GM12864 (cell line): ENCODE results near the gene CAVIN2.

Source experiments
- DNase-seq: peaks from one replicate; pipeline ENCODE4 v3.0.0-alpha.2; 2011; ENCODE audit warnings: low read depth
- H3K4me3 ChIP-seq: 2 replicates; pipeline ENCODE4 v1.5.1; 2011; ENCODE audit warnings: mild to moderate bottlenecking, low read depth, low read length, control low read depth
- CTCF ChIP-seq: IDR thresholded peaks from 2 replicates; pipeline ENCODE4 v1.5.1; 2011; ENCODE audit warnings: low read depth, mild to moderate bottlenecking, moderate library complexity, low read length, control low read depth, inconsistent platforms; ENCODE audit errors: missing control alignments

CAVIN2 gene

GRCh38 chr2:191877875-191878274 is 31.0 kb upstream of the CAVIN2 start:
- no peak for TF ChIP-seq CTCF
- DNase-seq, result no peak
- H3K4me3 ChIP-seq, result no peak overlapping the region

- TF ChIP-seq CTCF, result no peak
- DNase-seq, result no peak
Observed at GRCh38 chr2:191875859-191876258, 29.0 kb upstream of the CAVIN2 start.

GRCh38 chr2:191870744-191871143 is 23.9 kb upstream of the CAVIN2 start:
- H3K4me3 ChIP-seq, result no peak overlapping the region
- TF ChIP-seq CTCF, result peak; percentile 24
- no peak for DNase-seq

More at GRCh38 chr2:191875859-191876258, 29.0 kb upstream of the CAVIN2 start:
- H3K4me3 ChIP-seq, result no peak overlapping the region

- TF ChIP-seq CTCF, result no peak
- no peak for DNase-seq
- H3K4me3 ChIP-seq, result no peak overlapping the region
Observed at GRCh38 chr2:191869781-191870180, 22.9 kb upstream of the CAVIN2 start.

- H3K4me3 ChIP-seq, result no peak overlapping the region
- peak; percentile 60 for TF ChIP-seq CTCF
- no peak for DNase-seq
Observed at GRCh38 chr2:191869178-191869577, 22.3 kb upstream of the CAVIN2 start.

GRCh38 chr2:191867507-191867847 is 20.6 kb upstream of the CAVIN2 start:
- DNase-seq, result no peak
- no peak overlapping the region for H3K4me3 ChIP-seq
- TF ChIP-seq CTCF, result no peak

GRCh38 chr2:191866675-191867506 is 20.0 kb upstream of the CAVIN2 start:
- no peak for TF ChIP-seq CTCF
- no peak overlapping the region for H3K4me3 ChIP-seq
- no peak for DNase-seq
